22Rv1 (cell line): ENCODE results near the gene TMC4.

Experiments
- H3K27ac ChIP-seq: fragments of 450-650 bp; 2 replicates; pipeline ENCODE4 v1.5.1; 2017
- CTCF ChIP-seq: fragments of 450-650 bp; IDR thresholded peaks from 2 replicates; pipeline ENCODE4 v1.5.1; 2017; ENCODE audit warnings: mild to moderate bottlenecking
- ZFX ChIP-seq: fragments of 450-650 bp; IDR thresholded peaks from 2 replicates; pipeline ENCODE4 v1.6.1; 2017; ENCODE audit warnings: antibody characterized with exemption, borderline replicate concordance

TMC4 gene

DNA sequence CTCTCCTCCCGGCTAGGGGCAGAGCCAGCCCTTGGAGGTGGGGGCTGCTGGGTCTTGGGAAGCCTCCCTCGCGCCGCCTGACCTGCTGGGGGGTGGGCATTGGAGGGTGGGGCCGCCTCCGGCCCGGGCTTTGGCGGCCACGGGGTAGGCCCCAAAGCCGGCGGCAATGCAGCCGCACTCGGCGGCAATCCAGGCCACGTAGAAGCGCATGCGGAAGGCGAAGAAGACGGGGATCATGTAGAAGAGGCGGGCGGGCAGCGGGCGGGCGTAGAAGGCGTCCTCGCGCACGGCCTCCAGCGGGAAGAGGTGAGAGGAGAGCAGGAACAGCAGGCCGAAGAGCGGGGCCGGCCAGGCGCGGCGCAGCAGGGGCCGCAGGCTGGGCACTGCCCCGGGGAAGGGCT is 7.7 kb upstream of the TMC4 start:
- TF ChIP-seq CTCF (no peak), ZFX (no peak)

DNA sequence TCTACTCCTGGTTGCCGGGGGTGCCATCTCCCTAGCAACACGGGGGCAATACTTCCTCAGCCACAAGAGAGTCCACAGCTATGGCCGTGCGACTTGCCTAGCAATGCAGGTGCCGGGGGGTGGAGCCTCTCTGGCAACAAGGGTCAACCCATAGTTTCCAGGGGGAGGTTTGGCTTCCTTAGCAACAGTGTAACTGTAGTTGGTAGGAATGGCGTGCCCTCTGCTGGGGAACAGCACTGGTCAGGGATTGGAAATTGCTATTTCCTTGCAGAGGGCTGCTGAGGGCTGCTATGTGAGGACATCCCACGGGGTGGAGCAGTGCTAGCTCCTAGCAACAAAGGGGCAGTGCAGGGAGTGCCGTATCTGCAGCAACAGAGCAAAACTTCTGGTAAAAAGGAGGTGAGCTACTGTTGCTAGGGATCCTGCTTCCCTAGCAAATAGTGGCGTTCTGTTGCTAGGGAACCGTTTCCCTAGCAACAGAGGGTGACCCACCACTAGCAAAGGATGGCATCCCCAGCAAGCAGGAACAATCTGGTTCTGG is 7.0 kb upstream of the TMC4 start:
- no peak for TF ChIP-seq ZFX
- no peak overlapping the region for H3K27ac ChIP-seq

More for the DNA sequence above, 7.7 kb upstream of the TMC4 start:
- H3K27ac ChIP-seq, result no peak overlapping the region

DNA sequence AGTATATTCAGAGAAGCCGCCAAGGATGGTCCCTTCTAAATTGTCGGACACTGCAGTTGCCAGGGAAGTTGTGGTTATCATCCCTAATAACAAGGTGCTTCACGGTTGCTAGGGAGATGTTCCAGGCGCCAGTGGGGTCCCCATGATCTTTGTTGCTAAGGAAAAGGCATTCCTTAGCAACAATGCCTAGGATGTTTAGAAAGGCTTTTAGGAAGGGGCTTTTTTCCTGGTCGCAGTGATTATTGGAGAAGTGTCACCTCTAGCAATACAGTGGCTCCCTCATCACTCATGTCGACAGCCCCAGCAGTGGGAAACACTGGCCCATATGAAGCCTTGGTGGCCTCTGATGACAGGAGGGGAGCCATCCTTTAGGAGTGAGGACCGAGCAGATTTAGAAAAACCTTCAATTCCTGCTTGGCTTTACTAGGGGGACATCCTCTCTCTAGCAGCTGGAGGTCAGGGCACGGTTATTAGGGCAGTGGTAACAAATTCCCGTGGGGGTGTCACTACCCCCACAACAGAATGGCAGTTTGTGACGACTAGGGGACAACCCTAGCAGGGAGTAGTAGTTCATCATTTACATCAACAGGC is 6.4 kb upstream of the TMC4 start:
- TF ChIP-seq ZFX (no peak), CTCF (no peak)
- H3K27ac ChIP-seq, result peak overlapping the region; percentile 26; the same call in 1 of the 2 replicates

DNA sequence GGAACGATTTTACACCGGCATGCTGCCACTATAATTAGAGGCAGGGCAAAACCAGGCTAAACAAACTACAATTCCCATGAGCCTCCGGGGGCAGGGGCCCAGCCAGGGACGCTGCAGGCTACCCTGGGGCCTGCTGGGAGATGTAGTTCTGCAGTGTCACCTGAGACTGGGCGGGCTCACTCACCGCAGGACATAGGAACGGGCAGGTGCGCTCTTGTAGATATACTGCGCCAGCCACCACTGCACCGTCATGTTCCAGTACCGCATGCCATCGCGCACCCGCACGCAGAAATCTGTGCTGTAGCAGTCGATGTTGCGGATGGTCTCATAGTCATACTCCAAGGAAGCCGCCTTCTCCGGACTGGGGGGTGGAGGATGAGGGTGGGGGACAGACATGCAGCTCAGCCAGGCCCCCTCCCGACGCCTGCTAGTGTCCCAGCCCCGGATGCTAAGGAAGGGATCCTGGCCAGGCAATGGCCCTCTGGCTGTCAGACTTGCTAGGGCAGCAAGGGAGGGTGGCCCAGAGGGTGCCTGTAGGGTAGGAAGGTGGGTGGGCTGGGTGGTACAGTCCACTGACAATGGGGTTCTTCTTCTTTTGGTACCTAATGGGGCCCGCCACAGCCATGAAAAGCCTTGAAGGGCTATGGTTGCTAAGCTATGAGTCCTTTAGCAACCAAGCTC is 5.8 kb upstream of the TMC4 start:
- H3K27ac ChIP-seq, result peak overlapping the region; percentile 26; the same call in 1 of the 2 replicates
- TF ChIP-seq CTCF (no peak), ZFX (no peak)

- TF ChIP-seq CTCF (no peak), ZFX (no peak)
- H3K27ac ChIP-seq, result peak overlapping the region; percentile 90
Observed at GRCh38 chr19:54173951-54174834, 1.2 kb upstream of the TMC4 start.

- TF ChIP-seq CTCF, result no peak
- no peak for TF ChIP-seq ZFX
- H3K27ac ChIP-seq, result peak overlapping the region; percentile 90
Observed at GRCh38 chr19:54173359-54173699, 369 bp upstream of the TMC4 start.

- H3K27ac ChIP-seq, result peak overlapping the region; percentile 33
Observed at GRCh38 chr19:54171736-54172431, 1.1 kb downstream of the TMC4 start.
